Measurements from ENCODE around the gene STK24.

Gene STK24

DNA sequence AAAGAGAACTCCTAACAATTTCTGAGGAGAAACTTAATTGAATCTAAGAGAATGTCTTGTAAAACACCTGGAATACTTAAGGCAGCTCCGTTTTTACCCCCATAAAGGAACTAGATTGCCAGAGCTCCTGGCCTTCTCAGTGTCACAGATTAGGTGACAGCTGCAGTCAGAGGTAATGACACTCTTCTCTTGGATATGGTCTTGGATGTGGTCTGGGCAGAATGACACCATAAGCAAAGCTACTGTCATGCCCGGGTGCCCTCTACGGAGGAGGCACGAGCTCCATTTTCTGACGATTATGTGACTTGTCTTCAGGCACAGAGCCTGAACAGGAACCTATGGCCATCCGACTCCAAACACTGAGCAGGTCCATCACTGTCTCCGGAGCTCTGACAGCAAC lies 46.7 kb downstream of the STK24 start:
- DNase-seq (ENCODE audit: low spot score), result no peak

DNA sequence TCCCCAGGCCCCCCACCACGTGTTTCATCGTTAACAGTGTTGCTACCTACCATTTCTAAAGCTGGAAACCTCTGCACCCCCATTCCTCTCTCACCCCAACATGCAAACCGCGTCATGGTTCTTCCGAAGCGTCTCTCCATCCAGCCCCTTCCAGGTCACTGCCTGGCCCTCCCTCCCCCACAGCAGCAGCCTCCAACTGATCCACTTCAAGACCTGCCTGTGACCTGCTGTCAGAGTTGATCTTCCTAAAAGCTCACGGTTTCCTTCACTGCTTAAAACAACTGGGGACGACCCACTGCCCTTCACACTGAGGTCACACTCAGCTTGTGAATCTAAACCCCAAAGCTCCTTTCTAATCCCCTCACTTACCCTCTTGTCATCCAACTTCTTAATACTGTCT lies 47.7 kb downstream of the STK24 start:
- DNase-seq (ENCODE audit: low spot score), result no peak

DNA sequence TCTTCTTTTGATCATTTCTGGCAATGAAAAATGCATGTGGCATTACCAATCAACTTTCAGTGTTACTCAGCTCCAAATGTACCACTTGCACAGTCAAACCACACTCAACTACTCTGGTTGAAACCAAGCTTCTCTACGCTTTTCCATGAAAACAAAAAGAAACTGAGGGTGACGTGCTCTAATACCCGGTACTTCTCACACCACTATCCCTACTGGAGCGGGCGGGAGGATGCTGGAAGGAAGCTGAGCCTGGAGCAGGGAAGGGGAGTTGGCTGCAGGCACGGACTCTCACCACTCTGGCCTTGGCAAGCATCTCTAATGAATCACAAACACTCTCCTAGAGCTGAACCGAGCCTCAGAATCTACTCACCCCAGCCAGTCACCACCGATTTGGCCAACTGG lies 48.2 kb downstream of the STK24 start:
- DNase-seq (ENCODE audit: low spot score), result no peak

DNA sequence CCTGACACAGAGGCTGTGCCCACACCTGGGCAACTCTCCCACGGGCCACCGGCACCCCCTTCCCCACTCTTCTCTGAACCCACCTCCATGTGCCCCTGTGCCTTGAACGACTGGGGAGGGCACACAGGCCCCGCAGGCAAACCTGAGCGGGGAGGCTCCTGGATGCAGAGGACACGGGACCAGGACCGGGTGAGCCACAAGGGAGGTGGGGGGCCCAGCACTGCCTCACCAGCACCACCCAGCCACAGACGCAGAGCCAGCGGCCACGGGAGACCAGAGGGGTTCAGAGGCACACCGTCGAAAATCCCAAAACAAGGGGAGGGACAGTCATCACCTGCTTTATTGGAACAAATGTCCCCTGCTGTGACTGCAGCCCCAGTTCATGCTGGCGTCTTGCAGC lies 49.4 kb downstream of the STK24 start:
- DNase-seq (ENCODE audit: low spot score), result no peak

DNA sequence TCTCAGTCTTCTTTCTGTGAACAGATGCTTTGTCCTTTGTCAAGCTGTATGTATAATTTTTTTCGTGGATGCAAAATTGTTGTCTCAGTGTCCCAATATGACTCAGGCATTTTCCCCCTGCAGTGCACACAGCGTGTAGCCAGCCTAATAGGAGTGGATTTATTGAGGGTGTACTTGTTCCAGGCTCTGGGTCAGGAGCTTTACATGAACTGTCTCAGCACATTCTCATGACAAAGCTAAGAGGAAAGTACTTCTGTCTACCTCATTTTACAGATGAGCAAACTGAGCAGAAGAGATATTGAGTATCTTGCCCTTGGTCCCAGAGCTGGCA lies 50.8 kb downstream of the STK24 start:
- DNase-seq (ENCODE audit: low spot score), result no peak

DNA sequence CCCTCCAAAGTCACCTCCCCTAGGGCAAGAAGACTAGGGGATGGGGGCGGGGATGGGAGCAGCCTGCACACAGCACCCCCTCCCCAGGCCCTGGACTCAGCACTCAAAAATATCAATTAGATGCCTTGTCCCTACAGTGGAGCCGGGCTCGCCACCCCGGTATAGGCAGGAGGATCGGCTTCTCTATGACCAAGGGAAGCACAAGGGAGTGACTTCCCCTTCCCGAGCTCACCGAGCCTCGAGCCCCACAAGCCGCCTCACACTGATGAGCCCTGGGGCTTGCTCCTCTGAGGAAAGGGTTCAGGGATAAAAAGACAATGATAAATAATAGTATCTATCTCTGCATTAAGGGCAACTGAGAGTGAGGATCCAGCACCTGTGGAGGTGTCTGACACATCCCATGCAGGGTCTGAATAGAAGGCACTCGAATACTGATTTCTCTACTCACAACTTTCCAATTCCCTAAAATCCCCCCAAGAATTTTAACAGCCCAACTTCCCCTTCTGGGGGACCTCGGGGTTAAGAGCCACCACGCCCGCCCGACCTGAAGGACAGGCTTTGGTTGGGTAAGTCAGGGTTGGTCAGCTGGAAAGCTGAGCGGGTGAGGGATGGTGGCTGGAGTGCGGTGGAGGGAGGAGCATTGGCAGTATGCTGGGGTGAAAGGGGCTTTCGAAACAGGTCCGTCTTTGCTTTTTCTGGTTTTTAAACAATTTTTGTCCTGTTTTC lies 51.3 kb downstream of the STK24 start:
- DNase-seq (ENCODE audit: low spot score), result no peak

DNA sequence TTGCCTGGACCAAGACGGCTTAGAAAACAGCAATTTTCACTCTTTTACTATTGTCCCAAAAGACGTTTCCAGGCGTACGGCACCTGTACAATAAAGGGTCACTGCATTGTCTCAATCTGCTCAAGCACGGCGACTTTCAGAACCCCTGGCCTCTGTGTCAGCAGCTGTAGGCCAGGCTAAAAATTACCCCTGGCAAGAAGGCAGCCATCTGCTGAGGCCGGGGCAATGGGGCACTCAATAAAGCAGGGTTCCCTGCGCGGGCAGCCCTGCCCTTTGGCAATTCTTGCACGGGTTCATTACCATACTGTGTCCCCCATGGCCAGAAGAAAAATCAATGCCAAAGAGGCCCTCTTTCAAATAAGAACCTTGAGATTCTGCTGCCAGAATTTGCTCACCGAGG lies 52.1 kb downstream of the STK24 start:
- DNase-seq (ENCODE audit: low spot score), result no peak

DNA sequence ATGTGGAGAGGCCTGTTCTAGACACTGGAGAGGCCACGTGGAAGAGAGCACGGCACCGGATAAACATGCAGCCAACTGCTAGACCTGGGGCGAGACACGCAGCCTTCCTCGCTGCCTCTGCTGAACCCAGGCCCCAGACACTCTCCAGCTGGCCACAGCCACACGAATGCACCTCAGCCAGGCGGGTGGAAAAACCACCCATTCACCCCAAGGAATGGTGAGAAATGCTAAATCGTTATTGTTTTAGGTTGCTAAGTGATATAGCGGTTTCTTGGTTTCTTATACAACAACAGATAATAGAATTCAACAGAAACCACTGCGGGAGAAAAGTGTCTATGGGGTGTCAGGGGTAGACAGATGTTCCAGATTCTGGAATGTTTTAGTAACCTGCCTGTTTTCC lies 52.5 kb downstream of the STK24 start:
- DNase-seq (ENCODE audit: low spot score), result peak; percentile 27

DNA sequence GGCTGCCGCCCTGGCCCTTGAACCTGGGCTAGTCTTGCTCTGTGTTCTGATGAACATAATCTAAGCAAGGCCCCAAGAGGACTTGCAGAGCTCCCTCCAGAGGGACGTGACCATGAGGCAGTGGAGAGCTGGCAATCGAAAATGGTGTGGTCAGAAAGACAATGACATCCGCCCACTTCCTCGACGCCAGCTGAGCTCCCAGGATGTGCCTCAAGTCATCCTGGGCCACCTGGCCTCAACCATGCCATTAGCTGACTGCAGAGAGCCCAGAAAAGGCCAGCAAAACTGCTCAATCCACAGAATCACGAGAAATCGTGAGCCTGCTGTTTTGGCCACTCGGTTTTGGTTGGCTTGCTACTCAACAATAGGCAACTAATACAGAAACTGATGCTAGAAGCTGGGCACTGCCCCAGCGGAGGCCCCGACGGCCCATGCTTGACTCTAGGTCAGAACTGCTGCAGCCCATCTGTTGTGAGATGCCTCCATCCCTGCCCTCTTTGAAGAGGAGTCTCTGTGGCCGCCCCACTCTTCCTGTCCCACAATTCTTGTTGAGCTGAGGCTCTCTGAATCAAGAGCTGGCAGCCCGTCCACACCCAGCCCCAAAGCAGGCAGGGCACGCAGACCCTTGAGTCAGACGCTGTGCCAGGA lies 53.3 kb downstream of the STK24 start:
- no peak for DNase-seq (ENCODE audit: low spot score)

DNA sequence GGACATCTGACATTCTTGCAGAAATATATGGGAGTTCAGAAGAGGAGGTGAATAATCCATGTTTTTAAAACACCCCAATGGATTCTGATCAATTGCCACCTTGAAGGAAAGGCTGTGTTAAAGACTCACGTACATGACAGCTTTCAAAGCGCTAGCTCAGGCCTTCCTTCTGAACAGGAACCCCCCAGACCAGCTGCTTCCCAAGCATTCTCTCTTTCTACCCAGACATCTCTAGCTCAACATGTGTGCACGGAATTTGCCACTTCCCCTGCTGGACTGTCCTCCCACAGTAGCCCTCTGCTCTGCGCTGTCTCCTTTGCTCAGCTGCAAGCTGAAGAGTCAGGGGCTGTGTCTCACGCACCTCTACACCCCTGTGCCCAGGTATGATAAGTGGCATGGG lies 54.5 kb downstream of the STK24 start:
- DNase-seq (ENCODE audit: low spot score), result no peak

DNA sequence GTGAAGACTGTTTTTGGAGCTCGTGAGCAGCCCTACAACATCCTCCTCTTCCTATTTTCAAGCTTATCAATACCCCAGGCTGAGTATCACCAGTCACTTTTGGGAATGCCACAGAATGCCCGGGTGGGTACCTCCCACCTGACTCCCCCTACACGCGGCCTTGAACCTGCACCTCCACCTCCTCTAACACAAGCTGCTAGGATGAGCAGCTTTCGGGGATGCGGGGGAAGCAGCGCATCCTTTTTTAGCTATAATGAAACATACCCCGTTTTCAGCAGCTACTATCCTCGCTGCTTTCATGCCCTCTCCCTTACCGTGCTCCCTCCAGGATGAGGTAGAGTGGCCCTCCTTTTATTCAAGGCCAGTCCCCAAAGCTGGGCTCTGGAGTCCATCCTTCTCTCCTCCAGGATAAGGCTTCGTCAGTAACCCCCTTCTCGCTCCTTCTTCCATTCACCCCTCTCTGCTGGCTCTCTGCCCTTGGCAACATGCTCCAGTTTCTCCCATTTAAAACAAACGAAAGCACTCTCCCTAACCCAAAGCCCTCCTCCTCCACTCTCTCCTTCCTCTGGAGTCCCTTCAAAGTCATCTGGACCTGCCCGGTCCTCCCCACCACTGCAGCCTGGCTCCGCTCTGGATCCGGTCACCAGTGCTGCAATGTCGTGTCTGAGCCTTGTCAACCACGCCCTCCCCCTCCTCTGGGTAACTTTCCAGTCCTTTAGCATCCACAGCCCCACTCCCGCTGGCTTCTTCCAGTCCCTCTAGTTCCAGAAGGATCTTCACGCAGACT lies 55.3 kb downstream of the STK24 start:
- DNase-seq (ENCODE audit: low spot score), result no peak

DNA sequence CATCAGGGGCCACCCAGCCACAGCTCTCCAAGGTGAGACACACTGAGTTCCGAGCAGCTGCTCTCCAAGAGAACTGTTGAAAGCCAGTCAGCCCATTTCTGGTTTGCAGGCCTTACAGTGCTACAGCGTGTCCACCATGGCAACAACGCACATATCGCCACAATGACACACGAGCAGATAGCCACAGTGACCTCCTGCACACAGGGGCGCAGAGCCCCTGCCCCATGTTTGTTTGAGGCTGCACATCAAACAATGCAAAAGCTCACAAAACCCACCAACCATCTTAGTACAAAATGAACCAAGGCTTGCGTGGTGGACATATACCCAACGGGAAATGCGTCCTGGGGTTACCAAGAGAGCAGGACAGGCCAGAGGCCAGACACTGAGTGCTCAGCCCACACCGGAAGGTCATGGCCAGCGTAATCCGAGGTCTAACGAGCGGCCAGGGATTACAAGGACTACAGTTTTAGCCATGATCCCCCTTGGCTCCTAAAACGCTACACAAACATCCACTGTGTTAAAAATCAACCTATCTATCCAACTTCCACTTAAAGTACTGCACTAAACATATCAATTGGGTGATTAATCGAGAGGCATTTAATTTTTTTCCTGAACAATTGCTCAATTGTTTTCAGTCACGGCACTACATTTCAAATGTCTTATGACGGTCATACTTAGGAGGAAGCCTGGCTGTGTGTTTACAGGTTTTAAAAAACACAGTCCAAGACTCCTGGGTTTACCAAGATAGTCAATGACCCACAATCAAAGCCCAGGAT lies 56.0 kb downstream of the STK24 start:
- no peak for DNase-seq (ENCODE audit: low spot score)

DNA sequence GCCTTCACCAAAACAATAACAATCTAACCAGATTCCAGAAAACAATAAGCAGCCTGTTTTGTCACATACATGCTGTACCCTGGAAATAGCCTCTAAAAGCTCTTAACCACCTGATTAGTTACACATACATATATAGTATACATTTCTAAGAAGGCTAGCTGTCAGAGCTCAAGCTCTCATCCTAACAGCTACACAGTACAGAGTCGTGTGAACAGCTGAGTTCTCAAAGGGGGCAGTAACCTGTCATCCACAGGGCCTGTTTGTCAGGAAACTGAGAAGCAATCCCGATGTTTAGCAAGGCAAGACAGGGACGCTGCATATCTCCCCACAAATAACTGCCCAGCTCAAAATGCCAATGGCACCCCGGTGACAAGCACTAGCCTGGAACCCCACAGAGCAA lies 56.9 kb downstream of the STK24 start:
- DNase-seq (ENCODE audit: low spot score), result no peak

DNA sequence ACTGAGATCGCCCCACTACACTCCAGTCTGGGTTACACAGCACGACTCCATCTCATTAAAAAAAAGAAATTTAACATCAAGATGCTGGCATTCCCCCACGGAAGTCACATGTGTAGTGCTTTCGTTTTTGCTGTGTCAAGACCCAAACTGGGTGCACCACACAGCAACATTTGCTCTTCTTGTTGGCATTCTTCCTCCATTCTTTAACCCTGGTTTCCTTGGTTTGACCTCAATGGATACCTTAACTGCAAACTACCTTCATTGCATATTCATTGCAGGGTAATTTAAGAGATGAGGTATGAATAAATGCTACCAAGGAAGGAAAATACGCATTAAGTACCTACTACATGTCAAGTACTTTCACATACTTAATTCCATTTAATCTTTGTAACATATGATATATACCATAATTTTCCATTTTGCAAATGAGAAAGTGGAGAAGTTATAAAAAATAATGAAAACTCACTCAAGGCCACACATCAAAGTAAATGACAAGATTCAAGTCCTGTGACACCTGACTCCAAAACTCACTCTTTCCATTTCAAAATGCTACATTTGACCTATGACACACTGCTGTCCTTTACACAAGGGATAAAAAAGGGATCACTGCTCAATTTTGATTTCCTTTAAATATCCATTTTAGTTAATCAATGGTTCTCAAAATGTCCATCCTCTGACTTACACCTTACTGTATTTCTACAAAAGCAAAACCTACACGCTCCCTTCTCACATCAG lies 59.2 kb downstream of the STK24 start:
- DNase-seq (ENCODE audit: low spot score), result peak; percentile 58

DNA sequence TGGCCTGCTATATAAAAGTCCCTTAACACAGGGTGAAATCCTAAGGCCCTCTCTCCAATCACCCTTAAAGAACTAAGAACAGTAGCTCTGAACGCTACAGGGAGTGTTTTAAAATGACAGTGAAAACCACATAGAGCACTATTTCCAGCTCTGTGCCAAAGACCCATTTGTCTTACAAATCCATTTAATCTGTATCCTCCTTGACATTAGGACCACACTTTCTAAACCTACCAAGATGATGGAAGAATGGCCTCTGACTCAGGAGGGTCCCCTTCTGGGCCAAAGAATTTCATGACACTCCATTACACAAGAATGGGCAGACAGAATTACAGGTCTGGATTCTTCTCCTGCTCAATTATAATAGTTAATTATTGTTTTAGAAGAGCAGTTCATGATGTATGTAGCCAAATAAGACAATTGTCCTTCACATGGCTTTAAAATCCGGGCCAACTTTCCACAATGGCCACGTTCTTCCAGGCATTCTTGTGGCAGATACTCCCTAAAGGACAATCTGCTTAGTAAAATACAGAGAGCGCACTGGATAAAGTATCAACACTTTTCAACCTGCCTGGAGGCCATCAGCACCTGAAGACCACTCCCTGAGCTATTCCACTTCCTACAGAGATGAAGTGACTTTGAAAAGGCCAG lies 61.0 kb downstream of the STK24 start:
- no peak for DNase-seq (ENCODE audit: low spot score)

DNA sequence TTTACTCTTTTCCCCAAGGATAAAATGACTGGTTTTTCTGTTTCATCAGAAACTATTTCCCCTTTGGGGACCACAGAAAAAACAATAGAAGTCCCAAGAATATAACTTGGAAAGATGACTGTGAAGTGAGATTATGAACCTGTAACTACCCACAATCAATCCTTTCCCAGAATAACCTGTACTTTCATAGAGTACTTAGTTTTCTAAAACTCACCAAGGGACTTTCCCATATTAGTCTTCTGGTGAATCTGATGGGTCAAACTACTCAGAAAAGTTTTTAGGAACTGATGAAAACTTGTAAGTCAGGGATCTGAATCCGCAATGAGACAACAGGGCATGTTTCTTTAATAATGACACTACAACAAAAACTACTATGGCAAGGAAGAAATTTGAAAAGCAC lies 62.6 kb downstream of the STK24 start:
- DNase-seq (ENCODE audit: low spot score), result peak; percentile 50

DNA sequence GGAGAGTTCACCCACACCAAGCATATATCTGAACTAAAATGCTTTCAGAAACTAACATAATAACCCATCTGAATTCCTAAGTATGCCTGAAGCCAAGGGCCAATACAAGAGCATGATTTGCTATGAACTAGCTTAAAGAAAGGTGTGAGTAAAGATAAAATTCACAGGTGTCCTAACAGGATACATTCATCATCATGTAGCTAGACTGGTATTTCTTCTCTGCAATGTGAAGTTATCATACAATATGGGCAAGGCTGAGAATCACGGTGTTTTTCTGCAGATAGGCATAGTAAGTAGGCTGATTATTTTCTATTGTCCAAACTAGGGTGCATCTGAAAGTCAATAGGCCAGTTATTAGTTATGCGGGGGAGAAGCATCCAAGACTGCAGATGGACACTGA lies 63.1 kb downstream of the STK24 start:
- DNase-seq (ENCODE audit: low spot score), result no peak

DNA sequence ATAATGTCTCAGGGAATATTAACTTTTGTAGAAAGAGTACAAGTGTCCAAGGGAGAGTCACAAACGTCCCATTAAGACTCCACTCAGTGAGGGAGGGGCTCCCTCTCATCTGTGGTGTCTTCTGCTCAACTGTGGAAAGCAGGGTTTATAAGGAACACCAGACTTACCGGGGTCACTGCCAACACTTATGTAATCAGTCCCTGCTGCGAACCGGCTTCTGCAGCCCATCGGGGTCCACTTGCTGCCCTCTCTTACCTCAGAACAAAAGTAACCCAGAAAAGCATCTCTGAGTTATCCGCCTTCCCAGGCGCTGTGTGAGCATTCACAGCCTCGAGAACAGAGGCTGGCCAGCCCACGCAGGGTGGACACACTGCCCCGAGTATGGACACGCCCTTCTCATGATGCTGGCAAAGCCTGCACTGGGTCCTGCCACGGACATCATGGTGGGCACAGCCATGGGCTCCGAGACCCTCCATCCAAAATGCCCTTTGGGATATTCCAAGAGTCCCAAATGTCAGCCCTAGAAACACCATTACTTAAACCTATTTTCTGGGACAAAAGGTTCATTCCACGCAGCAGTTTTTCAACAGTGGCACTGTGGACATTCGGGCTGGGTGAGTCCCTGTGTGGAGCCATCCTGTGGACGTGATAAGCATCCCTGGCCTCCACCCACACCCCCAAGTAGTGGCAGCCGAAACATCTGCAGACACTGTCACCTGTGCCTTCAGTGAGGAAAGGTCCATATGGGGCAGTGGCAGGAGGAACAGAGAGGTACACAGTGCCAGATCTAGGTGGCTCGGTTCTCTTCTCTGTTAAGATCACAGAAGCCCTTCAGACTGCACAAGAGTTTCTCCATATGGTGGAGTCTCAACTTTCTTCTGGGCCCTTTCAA lies 63.9 kb downstream of the STK24 start:
- no peak for DNase-seq (ENCODE audit: low spot score)

DNA sequence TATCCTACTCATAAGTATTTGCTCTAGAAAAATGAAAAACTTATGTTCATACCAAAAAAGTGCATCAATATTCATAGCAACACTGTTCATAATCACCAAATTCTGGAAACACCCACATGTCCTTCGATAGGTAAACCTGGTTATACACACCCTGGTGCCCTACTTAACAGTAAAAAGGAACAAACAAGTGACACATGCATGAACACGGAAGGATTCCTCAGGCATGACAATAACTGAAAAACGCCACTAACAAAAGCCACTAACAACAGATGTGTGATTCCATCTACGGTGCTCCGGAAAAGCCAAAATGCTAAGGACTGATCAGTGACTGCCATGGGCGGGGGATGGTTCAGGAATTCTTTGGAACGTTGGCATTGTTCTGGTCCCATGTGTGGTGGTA lies 65.5 kb downstream of the STK24 start:
- DNase-seq (ENCODE audit: low spot score), result peak; percentile 50

DNA sequence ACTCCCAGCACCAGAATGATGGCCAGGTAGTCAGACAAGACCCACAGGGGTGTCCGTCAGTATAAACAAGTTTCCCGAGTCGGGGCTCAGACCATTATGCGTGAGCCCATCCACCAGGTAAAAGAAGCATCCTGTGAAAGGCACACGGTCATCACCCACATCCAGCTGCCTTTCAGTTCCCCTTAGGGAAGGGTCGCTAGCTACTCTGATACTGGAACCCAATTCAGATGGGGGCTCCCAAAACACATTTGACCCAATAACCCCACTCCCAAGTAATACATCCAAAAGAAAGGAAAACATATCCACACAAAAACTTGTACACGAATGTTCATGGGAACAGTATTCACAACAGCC lies 66.8 kb downstream of the STK24 start:
- no peak for DNase-seq (ENCODE audit: low spot score)
